GM21576 (cell line): Measurements from ENCODE around the gene BROX.
"Not testable (repeated sequence)": the region's sequence is repeated elsewhere in the genome, so short reads cannot be mapped to it uniquely, and the experiment has no call there.

Source experiments
- ATAC-seq: cut with Tn5 transposase; IDR thresholded peaks from one replicate; pipeline ENCODE4 v1.9.1; 2021; ENCODE audit warnings: mild to moderate bottlenecking, moderate library complexity; ENCODE audit not compliant: unreplicated experiment

BROX gene

DNA sequence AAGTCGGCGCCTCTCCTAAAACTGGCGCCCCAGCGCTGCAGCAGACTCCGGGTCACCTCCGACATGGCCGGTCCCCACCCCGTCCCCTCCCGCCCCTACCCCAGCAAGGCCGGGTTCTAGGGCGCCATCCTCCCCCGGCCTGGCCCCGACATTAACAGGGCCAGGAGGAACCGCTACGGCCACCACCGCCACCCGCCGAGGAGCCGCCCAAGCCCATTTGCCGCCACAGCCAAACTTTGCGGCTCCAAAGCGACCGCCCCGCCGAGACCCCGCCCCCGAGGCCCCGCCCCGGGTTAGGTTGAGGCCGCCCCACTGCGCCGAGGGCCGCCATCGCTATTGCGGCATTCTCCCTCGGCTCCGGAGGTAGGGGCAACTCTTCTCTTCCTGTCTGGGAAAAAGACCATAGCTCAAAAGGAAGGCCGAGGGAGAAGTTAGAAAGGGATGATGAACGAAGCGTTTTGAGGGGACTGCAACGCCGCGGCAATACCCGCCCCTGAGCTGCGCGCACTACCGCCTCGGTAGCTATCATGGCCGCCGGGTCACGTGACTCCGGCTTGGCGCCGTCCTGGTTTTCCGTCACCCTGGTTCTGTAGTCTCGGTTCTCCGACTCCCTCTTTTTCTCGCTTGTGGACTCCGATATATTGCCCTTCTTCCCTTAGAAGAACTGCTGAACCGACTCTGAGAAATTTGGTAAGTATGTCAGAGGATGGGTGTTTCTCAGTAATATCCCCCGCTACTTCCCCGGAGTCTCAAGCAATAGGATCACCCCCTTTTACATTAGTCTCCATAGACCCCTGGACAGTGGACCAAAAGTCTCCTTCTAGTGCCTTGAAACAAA is at the start of gene BROX, which contains the start of gene AIDA:
Gene BROX (plus strand): TSS at position 312 of the 838 bp plus-strand sequence. CDS start 3,136 bp downstream, outside the sequence.
Gene AIDA (minus strand): TSS at position 239 of the 838 bp plus-strand sequence. CDS start 174 bp downstream, at position 65.
- peak; percentile 73 for ATAC-seq

DNA sequence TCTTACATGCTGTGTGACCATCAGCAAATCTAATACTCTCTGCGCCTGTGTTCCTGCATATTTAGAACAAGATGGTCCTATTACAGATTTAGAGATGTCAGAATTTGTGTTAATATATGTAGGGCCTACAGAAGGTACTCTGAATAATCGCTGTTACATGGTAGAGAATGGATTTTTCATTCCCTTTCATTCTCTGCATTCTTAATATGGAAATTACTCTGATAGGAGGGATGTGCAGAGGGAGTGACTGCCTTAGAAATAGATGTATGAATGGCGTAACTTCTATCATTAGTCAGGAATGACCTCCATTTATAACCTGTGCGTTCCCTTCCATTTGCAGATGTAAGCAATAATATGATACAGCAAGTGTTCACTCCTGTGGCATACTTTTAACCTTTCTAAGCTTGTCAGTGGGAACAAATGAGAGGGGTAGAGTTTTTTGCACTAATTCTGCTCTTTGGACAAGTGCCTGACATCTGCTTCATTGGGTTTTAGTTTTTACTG is 48.9 kb upstream of the BROX start:
- no peak for ATAC-seq

GRCh38 chr1:222665964-222666363 is 46.4 kb upstream of the BROX start:
- no peak for ATAC-seq

DNA sequence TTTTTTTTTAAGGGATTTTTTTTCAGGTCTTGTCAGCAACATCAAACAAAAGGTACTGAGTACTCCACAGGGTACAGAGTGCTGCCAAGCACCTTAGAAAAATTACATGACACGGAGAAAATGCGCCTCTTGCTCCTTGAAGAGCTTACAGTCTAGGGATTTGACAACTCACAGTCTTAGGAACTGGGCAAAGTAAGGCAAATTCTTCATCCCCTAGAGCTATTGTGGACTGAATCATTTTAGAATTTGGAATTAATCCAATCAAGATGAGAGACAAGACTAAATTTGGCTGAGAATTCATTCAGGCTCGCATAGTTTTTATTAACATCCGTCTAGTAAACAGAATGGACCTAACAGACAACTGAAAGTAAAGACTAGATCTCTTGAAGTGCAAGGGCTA is 44.2 kb upstream of the BROX start:
- not testable (repeated sequence) for ATAC-seq

DNA sequence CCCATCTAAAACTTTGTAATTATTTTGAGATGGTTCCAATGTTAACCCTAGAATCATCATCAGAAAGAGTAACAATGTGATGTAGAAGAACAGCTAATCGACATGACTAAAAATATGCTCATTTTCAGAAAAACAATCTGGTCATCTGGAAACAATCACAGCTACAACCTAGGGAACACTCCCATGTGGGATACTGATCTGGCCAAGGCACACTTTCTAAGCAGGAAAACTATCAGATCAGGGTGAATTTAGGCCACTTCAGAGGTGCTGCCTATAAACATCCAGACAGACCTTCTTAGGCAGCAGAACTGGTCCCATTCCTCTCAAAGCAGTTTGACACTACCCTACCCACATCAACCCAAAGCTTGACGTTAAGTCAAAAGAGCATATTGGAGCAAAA is 43.3 kb upstream of the BROX start:
- ATAC-seq = not testable (repeated sequence)

DNA sequence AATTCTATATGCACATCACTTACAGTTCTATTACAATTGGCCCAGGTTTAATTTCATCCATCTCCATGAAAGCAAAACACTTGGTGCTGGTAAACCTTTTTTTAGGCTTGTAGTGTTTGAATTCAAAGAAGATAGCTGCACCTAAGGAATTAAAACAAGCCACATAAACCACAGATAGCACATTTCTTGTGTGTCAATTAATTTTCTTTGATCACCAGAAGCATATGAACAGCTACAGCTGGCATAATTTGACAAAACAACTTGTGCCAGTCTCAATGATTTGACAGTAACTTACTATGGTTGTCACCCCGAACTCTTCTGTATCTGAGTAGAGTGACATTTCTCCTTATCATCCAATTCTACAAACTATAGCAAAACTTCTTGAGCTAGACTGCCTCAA is 42.3 kb upstream of the BROX start:
- ATAC-seq = no peak

DNA sequence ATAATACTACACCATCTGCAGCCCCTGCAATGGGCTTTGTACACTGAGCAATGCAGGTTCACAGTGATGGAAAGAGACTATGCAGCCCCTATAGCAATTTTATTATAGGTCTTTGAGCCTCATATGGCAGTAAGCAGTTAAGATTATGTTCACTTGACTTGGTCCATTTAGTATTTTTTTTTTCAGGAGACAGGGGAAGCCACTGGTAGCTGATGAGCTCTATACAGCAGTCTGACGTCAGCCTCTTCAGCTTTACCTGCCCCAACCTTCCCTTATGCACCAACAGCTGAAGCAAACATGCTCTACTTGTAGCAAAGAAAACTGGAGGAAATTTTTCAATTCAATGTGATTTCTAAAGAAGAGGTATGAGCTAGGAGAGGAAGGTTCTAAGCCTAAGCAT is 32.3 kb upstream of the BROX start:
- ATAC-seq = no peak

DNA sequence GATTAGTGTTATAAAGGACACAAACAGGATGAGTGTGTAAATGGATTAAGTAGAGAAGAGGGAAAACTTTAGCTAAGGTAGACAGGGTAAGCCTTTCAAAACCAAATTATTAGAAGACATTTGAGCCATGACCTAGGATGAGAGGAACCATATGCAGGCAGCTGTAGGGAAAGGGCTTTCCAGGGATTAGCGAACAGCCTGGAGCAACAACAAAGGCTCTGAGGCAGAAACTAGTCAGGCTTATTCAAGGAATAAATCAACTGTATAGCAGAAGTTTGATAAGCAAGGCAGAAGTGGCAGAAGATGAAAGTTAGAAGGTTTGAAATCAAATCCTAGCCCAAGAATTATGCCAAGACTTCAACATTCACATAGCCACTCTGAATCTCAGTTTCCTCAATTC is 21.3 kb upstream of the BROX start:
- no peak for ATAC-seq

- ATAC-seq = no peak
These were observed 17.4 kb upstream of the BROX start for GRCh38 chr1:222694927-222695326.

- no peak for ATAC-seq
These were observed 15.6 kb upstream of the BROX start for GRCh38 chr1:222696741-222697140.

- ATAC-seq = no peak
These were observed 15.2 kb upstream of the BROX start for GRCh38 chr1:222697203-222697602.

DNA sequence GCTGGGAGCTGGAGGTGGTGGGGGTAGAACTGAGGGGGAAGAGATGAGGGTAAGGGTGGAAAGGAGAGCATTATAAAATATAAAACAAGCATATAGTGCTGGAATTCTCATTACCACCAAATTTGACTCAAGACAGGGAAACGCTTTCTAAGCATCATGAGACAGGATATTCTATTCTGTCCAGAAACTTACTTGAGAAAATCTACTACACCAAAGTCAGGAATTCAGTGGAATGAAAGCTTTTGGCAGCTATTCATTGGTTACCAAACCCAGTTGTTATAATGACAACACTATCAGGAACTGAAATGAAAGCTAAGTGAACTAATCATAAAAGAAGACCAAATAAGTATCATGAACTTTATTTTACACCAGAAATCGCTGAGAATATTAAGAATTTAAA is 14.5 kb upstream of the BROX start:
- ATAC-seq = no peak

GRCh38 chr1:222702210-222702609 is 10.2 kb upstream of the BROX start:
- no peak for ATAC-seq

DNA sequence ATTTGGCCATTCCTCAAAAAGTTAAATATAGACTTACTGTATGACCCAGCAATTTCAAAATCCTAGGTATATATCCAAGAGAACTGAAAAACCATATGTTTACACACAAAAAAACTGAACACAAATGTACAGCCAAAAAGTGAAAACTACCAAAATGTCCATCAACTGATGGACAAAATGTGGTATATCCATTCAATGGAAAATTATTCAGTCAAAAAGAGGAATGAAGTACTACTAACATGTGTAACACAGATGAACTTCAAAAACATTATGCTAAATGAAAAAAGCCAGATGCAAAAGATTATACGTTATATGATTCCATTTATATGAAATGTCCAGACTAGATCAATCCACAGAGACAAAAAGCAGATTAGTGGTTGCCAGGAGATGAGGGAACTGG is 8.1 kb upstream of the BROX start:
- ATAC-seq = no peak

GRCh38 chr1:222706815-222707214 is 5.5 kb upstream of the BROX start:
- ATAC-seq = no peak

DNA sequence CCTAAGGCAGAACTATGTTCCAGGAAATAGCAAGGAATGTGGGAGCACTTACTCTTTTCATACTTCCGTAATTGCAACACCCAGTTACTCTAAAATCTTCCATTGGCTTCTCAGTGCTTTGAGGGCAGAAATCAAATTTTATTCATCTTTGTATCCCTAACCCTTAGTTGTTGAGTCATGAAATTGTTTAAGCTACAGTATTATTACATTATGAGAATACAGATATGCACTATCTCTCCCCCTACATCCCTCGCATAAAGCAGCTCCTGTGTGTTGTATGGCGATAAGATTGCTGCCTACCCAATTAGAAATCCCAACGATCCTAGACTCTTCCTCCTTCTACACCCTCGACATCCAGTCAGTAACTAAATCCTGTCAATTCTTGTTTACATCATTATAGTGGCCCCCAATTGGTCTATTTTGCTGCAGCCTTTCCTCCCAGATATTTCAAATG is 2.6 kb upstream of the BROX start:
- no peak for ATAC-seq

DNA sequence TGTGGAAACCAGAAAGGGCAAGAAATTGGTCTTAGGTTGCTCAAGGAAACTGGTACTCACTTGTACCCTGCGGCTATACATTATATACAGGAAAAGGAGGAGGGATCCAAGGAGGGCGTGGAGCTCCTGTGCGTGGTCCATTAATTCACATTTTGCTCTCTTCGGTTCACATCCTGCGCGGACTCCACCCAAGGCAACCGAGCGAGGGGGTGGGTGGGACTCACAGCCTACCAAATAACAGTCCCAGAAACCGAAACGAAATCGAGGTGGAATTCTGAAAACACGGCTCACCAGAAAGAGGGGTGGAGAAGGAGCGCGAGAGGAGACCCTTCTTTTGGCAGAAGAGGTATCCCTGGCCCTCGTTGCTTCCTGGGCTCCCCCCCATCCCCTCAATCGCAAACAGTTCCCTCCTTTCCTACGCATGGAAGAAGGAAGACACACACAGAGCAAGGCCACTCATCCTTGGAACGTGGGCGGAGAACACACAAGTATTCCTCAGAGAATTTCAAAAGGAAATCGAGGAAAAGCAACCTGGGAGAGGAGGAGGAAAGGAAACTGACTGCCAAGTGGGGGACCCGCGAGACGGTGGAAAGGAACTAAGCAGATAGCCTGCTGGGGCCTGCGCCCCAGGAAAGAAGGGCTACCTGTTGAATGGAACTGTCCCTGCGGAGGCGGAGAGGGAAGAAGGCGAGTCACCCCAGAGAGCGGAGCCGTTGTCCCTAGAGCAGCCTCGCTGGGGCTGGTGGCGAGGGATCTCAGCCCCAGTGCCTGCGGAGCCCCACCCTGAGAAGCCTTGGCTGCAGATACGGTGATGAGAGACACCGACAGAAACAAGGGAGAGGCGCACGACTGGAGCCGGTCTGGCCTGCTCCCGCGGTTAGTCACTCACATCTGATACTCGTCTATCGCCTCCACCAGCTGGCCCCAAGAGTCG is 778 bp upstream of the BROX start:
- ATAC-seq = peak; percentile 32

DNA sequence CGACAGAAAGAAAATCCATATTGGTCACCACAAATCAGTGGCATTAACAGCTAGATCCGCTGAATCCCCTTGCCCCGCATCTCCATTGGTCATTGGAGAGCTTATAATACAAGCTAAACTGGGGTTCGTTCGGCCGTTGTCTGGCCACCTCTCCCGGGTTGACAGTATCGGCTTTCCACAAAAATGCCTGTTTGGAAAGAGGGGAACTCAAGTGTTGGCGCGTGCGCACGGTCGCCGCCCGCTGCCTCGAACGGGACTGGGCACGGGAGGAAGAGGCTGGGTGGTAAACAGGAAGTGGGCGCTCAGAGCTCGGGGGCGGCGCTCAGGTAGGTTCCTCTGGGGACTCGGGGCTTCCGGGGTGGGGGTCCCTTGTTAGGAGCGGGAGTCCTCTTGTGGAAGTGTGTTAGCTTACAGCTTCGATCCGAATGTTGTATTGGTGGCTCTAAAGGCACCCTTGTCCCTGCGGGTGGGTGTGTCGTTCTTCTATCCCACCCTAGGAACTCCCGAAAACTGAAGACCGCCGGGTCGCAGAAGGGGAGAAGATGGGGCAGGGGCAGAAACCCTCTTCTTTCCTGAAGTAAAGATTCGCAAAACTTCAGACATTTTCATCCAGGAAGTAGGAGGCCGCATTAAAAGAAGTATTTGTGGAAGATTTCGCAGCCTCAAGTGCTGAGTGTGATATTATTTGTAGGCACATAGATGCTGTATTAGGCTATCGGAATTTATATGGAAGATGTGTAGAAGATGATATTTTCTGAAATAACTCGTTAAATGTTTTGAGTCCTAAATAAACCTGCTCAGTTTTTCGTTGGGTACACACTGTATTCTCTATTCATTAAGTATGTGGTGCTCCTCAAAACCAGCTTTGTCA is 962 bp downstream of the BROX start:
- peak; percentile 67 for ATAC-seq

- no peak for ATAC-seq
These were observed 4.0 kb downstream of the BROX start for GRCh38 chr1:222716393-222716792.

DNA sequence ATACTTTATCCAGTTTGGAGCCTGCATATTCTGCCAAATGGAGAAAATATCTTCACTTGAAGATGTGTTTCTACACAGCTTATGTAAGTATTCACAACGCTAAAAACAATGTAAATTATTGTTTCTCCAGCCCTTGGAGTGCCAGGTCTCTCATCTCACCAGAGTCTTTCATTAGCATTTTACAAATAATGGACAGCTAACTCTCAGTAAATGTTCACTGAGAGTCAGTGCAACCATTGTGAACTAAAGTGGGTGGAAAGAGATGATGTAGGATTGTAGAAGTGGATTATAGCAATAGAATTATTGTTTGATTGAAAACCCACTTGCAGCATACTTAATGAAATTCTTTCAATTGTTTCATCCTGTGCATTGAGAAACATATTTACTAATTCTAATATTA is 16.4 kb downstream of the BROX start:
- ATAC-seq = no peak
